ENCODE measurements around the gene E2F4. TPM values are rescaled to one million over a fixed set of nuclear protein-coding genes. Genes with fewer than 3 reads are reported as not detected.

Gene E2F4
- total RNA-seq, 1 donor from 2014 or later, result 64.3 TPM

DNA sequence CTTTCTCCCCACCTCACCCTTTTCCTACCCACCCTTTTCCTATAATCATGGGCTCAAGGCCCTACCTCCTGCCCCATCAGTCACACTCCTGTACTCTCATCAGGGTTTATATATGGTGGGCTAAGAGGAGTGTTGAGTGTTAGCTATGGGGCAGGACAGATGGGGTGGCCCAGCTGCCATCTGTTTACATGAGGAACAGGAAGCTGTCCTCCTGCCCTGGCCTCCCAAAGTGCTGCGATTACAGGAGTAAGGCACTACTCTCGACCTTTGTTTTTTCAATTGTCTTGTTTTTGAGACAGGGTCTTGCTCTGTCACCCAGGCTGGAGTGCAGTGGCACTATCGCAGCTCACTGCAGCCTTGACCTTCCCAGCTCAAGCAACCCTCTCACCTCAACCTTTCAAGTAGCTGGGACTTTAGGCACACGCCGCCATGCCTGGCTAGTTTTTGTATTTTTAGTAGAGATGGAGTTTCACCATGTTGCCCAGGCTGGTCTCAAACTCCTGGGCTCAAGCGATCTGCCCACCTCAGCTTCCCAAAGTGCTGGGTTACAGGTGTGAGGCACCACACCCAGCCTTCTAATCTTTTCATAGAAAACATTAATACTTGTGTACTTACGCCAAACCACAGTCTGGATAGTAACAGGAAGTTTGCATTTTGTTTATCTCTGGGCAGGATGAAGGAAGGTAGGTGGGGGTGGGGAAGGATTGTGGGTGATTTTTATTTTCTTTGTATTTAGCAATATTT, 33.9 kb upstream of the E2F4 start:
- Mint-ChIP-seq H3K4me3 (ENCODE audit: unreplicated experiment) (peak overlapping the region; percentile 79), H3K9me3 (ENCODE audit: unreplicated experiment) (peaks cover 5% of the 10 kb centered on the region), H3K4me1 (ENCODE audit: low read depth, unreplicated experiment) (peaks cover 3% of the 10 kb centered on the region), H3K27me3 (ENCODE audit: unreplicated experiment) (peaks cover 38% of the 10 kb centered on the region), H3K27ac (ENCODE audit: unreplicated experiment) (no peak overlapping the region), H3K36me3 (ENCODE audit: unreplicated experiment) (no peaks in the 10 kb centered on the region)
- TF ChIP-seq, protein P1, sequence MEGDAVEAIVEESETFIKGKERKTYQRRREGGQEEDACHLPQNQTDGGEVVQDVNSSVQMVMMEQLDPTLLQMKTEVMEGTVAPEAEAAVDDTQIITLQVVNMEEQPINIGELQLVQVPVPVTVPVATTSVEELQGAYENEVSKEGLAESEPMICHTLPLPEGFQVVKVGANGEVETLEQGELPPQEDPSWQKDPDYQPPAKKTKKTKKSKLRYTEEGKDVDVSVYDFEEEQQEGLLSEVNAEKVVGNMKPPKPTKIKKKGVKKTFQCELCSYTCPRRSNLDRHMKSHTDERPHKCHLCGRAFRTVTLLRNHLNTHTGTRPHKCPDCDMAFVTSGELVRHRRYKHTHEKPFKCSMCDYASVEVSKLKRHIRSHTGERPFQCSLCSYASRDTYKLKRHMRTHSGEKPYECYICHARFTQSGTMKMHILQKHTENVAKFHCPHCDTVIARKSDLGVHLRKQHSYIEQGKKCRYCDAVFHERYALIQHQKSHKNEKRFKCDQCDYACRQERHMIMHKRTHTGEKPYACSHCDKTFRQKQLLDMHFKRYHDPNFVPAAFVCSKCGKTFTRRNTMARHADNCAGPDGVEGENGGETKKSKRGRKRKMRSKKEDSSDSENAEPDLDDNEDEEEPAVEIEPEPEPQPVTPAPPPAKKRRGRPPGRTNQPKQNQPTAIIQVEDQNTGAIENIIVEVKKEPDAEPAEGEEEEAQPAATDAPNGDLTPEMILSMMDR (IDR thresholded peaks at IDR 0.05; ENCODE audit: partially characterized antibody, unreplicated experiment), result no peak
- DNase-seq, result no peak

DNA sequence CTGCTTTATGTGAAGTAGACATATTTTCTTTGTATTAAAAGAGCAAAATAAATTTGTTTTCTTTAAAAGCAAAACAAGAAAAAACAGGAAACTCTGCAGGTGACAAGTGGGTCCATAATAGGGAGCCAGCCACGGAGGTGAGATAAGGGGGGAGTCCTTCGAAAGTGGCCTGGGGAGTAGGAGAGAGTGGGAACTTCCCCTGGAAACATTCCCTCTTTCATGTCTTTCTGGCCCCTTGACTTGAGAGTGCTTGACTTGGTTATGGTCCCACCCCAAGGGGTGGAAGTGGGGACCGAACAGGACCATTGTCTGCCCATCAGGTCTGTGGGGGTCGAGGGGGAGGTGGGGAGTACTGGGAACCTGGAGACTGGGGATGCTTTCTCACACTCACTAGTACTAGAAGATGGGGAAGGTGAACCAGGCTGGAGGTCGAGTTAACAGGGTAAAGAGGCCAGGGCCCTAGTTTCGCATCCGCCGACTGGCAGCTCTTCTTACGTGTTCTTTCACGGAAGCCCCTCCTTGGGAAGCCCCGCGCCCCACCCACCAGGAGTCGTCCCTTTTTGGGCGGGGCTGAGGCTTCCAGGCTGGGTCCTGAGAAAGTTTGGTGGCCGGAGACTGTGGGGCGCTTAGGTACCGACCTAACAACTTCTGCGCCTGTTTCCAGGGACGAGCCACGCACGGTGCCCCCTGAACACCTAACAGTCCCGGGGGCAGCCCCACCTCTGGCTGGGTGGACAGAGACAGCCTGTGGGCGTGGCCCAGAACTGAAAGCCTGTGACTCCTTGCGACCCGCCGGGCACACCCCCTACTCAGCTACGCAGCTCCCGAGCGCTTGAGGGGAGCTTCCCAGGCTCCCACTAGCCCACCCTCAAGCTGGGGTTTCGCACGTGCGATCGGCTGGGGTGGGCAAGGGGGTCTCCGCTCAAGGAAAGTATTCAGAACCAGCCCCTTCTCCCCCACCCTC, 33.0 kb upstream of the E2F4 start:
- Mint-ChIP-seq H3K4me3 (ENCODE audit: unreplicated experiment) (peak overlapping the region; percentile 79), H3K27me3 (ENCODE audit: unreplicated experiment) (peaks cover 34% of the 10 kb centered on the region), H3K36me3 (ENCODE audit: unreplicated experiment) (no peaks in the 10 kb centered on the region), H3K9me3 (ENCODE audit: unreplicated experiment) (peaks cover 5% of the 10 kb centered on the region), H3K27ac (ENCODE audit: unreplicated experiment) (no peak overlapping the region), H3K4me1 (ENCODE audit: low read depth, unreplicated experiment) (peaks cover 3% of the 10 kb centered on the region)
- no peak for DNase-seq
- TF ChIP-seq, protein P1 (IDR thresholded peaks at IDR 0.05; ENCODE audit: partially characterized antibody, unreplicated experiment), result no peak

DNA sequence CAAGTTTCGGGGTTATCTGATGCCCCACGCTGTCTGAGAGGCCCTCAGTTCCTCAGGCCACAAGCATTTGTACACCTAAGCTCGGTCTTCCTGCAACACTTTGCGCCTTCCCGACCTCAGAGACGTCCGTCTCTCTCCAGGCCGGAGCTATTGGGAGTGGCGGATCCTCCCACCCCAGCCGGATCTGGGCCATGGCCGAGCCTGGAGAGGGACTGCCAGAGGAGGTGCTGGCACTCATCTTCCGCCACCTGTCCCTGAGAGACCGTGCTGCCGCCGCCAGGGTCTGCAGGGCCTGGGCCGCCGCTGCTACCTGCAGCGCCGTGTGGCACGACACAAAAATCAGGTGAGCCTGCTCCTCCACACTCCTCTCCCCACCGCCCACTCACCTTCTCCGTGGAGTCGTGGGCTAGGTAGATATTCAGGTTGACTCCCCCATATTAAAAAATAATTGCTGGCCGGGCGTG, 30.3 kb upstream of the E2F4 start:
- Mint-ChIP-seq H3K36me3 (ENCODE audit: unreplicated experiment) (no peaks in the 10 kb centered on the region), H3K27ac (ENCODE audit: unreplicated experiment) (no peak overlapping the region), H3K4me3 (ENCODE audit: unreplicated experiment) (peak overlapping the region; percentile 34), H3K9me3 (ENCODE audit: unreplicated experiment) (peaks cover 5% of the 10 kb centered on the region), H3K4me1 (ENCODE audit: low read depth, unreplicated experiment) (peaks cover 3% of the 10 kb centered on the region), H3K27me3 (ENCODE audit: unreplicated experiment) (peaks cover 33% of the 10 kb centered on the region)
- no peak for DNase-seq
- TF ChIP-seq, protein P1 (IDR thresholded peaks at IDR 0.05; ENCODE audit: partially characterized antibody, unreplicated experiment), result no peak

DNA sequence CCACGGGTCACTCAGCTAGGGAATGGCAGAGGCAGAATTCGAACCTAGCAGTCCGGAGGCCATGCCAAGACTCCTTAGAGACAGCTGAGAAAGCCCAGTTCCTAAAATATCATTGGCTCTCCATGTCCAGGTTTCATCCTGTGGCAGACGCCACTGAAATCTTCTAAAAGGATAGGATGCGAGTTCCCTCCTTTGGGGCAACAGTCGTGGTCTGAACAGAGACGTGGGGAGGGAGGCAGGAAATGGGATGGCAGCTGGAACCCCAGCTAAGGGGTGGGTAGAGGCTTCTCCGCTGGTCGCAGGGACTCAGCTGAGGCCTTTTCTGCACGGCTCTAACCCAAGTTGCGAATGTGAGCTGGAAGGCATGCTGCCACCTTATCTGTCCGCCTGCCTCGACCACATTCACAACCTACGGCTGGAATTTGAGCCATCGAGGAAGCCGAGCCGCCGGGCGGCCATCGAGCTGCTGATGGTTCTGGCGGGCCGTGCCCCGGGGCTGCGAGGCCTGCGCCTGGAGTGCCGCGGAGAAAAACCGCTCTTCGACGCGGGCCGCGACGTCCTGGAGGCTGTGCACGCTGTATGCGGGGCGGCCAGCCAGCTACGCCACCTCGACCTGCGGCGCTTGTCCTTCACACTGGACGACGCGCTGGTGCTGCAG, 29.3 kb upstream of the E2F4 start:
- no peaks in the 10 kb centered on the region for H3K36me3 Mint-ChIP-seq (ENCODE audit: unreplicated experiment)
- peak overlapping the region; percentile 34 for H3K4me3 Mint-ChIP-seq (ENCODE audit: unreplicated experiment)
- H3K27ac Mint-ChIP-seq (ENCODE audit: unreplicated experiment), result no peak overlapping the region
- peaks cover 3% of the 10 kb centered on the region for H3K4me1 Mint-ChIP-seq (ENCODE audit: low read depth, unreplicated experiment)
- peaks cover 29% of the 10 kb centered on the region for H3K27me3 Mint-ChIP-seq (ENCODE audit: unreplicated experiment)
- TF ChIP-seq, protein P1 (IDR thresholded peaks at IDR 0.05; ENCODE audit: partially characterized antibody, unreplicated experiment), result no peak
- H3K9me3 Mint-ChIP-seq (ENCODE audit: unreplicated experiment), result peaks cover 4% of the 10 kb centered on the region
- DNase-seq, result no peak

All from glutamatergic neuron (in vitro differentiated cells).